Measurements from ENCODE around the gene ADPRHL1.

The ADPRHL1 gene

DNA sequence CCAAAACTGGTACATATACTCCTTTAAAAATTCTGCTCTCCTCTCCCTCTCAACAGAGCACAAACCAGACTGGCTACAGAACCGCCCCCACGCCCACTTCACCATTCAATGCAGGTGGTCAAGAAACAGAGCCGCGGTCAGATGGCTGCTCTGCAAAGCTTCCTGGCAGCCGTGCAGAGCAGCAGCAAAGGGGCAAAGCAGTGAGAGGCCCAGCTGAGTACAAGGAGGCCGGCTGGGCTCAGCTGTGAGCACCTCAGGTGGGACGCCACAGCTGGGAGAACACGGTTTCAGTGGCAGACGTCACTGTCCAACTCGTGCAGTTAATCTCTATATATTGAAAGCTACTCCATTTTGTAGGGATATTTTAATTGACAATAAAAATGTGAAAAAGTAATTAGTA lies 97.7 kb downstream of the ADPRHL1 start:
- Histone ChIP-seq H2AFZ (ENCODE audit: low read length) (no peak overlapping the region), H3K36me3 (ENCODE audit: insufficient read depth, low read length) (no peaks in the 10 kb centered on the region), H3K79me2 (ENCODE audit: insufficient read depth, low read length) (no peaks in the 10 kb centered on the region), H4K20me1 (ENCODE audit: insufficient read depth, low read length) (no peaks in the 10 kb centered on the region), H3K4me1 (ENCODE audit: insufficient read depth, low read length, severe bottlenecking) (no peaks in the 10 kb centered on the region), H3F3A (ENCODE audit: insufficient read depth, low read length) (no peaks in the 10 kb centered on the region), H3K9me2 (ENCODE audit: low read depth, low read length) (no peaks in the 10 kb centered on the region), H3K9me3 (ENCODE audit: low read length) (0 out of 2 replicates have a peak, but pooled peaks cover 4% of the 10 kb centered on the region), H3K27me3 (ENCODE audit: insufficient read depth, low read length) (peaks cover 9% of the 10 kb centered on the region; the same call in 1 of the 2 replicates), H3K4me2 (ENCODE audit: low read length) (no peak overlapping the region), H3K4me3 (ENCODE audit: low read depth, low read length, poor library complexity, severe bottlenecking) (no peak overlapping the region), H3K9ac (ENCODE audit: low read length) (no peak overlapping the region), H3K27ac (ENCODE audit: low read depth, low read length, poor library complexity, severe bottlenecking) (no peak overlapping the region)
- TF ChIP-seq EZH2 (IDR thresholded peaks at IDR 0.05; ENCODE audit: borderline replicate concordance, low read length): no peak
- TF ChIP-seq, protein P1, sequence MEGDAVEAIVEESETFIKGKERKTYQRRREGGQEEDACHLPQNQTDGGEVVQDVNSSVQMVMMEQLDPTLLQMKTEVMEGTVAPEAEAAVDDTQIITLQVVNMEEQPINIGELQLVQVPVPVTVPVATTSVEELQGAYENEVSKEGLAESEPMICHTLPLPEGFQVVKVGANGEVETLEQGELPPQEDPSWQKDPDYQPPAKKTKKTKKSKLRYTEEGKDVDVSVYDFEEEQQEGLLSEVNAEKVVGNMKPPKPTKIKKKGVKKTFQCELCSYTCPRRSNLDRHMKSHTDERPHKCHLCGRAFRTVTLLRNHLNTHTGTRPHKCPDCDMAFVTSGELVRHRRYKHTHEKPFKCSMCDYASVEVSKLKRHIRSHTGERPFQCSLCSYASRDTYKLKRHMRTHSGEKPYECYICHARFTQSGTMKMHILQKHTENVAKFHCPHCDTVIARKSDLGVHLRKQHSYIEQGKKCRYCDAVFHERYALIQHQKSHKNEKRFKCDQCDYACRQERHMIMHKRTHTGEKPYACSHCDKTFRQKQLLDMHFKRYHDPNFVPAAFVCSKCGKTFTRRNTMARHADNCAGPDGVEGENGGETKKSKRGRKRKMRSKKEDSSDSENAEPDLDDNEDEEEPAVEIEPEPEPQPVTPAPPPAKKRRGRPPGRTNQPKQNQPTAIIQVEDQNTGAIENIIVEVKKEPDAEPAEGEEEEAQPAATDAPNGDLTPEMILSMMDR (IDR thresholded peaks at IDR 0.05; ENCODE audit: low read length): no peak

DNA sequence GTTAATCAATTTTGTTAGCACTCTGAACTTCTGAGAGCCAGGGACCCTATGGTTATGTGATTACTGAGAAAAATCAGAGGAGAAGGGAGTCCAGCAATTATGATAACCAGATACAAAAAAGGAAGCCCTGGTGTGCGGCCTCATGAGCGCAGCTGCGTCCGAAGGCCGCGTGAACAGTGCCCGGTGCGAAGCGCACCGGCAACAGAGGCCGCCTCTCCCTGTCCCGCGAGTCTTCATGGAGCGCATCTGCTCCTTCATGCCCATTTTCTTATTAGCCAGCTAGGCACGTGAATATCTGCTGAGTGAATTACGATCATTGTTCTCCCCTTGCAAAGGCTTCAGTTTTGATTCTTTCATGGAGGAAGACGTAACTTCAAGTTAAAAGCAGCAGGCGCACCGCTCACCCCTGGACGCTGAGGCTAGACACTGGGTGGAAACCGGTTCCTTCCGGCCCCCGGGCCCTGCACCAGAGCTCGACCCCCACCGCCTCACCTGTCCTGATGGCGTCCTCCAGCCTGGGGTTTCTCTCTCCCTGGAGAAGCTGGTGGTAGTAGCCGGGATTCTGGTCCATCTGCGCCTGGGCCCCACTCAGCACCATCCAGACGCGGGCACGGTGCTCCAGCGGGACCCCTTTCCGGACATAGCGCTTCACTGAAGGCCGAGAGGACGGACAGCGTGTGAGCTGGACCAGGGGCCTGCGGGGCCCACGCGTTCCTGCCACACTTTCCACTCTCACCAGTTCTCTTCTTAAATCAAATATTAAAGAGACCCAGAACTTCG lies 98.3 kb downstream of the ADPRHL1 start:
- H3K4me3 ChIP-seq (ENCODE audit: low read depth, low read length, poor library complexity, severe bottlenecking): no peak overlapping the region
- H3K36me3 ChIP-seq (ENCODE audit: insufficient read depth, low read length): no peaks in the 10 kb centered on the region
- H3K27ac ChIP-seq (ENCODE audit: low read depth, low read length, poor library complexity, severe bottlenecking): no peak overlapping the region
- H3K27me3 ChIP-seq (ENCODE audit: insufficient read depth, low read length): peaks cover 9% of the 10 kb centered on the region; the same call in 1 of the 2 replicates
- H3K4me1 ChIP-seq (ENCODE audit: insufficient read depth, low read length, severe bottlenecking): no peaks in the 10 kb centered on the region
- H2AFZ ChIP-seq (ENCODE audit: low read length): no peak overlapping the region
- TF ChIP-seq, protein P1 (IDR thresholded peaks at IDR 0.05; ENCODE audit: low read length): no peak
- no peak for TF ChIP-seq EZH2 (IDR thresholded peaks at IDR 0.05; ENCODE audit: borderline replicate concordance, low read length)
- H3K9me3 ChIP-seq (ENCODE audit: low read length): 0 out of 2 replicates have a peak, but pooled peaks cover 4% of the 10 kb centered on the region
- no peaks in the 10 kb centered on the region for H4K20me1 ChIP-seq (ENCODE audit: insufficient read depth, low read length)
- H3K79me2 ChIP-seq (ENCODE audit: insufficient read depth, low read length): no peaks in the 10 kb centered on the region
- no peak overlapping the region for H3K9ac ChIP-seq (ENCODE audit: low read length)
- no peaks in the 10 kb centered on the region for H3F3A ChIP-seq (ENCODE audit: insufficient read depth, low read length)
- H3K9me2 ChIP-seq (ENCODE audit: low read depth, low read length): no peaks in the 10 kb centered on the region
- H3K4me2 ChIP-seq (ENCODE audit: low read length): no peak overlapping the region

DNA sequence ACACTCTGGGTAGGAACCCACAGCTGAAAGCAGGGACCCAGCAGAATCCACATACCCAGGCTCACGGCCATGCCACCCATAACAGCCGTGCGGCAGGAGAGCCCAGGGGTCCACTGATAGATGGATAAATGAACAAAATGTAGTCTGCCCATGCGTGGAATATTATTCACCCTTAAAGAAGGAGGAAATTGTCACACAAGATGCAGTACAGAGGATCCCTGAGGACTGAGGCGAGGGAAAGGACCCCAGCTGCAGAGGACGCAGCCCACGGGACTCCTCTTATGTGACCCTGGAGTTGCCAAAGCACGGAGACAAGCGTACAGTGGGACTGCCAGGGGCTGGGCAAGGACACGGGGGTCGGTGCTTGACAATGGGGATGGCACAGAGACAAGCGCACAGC lies 100.0 kb downstream of the ADPRHL1 start:
- Histone ChIP-seq H3K9me2 (ENCODE audit: low read depth, low read length) (no peaks in the 10 kb centered on the region), H3K79me2 (ENCODE audit: insufficient read depth, low read length) (no peaks in the 10 kb centered on the region), H3K9ac (ENCODE audit: low read length) (no peak overlapping the region), H3K27me3 (ENCODE audit: insufficient read depth, low read length) (peaks cover 15% of the 10 kb centered on the region; the same call in 1 of the 2 replicates), H3K4me3 (ENCODE audit: low read depth, low read length, poor library complexity, severe bottlenecking) (no peak overlapping the region), H3K36me3 (ENCODE audit: insufficient read depth, low read length) (no peaks in the 10 kb centered on the region), H3F3A (ENCODE audit: insufficient read depth, low read length) (no peaks in the 10 kb centered on the region), H4K20me1 (ENCODE audit: insufficient read depth, low read length) (no peaks in the 10 kb centered on the region), H3K4me1 (ENCODE audit: insufficient read depth, low read length, severe bottlenecking) (no peaks in the 10 kb centered on the region), H2AFZ (ENCODE audit: low read length) (no peak overlapping the region), H3K9me3 (ENCODE audit: low read length) (0 out of 2 replicates have a peak, but pooled peaks cover 4% of the 10 kb centered on the region), H3K27ac (ENCODE audit: low read depth, low read length, poor library complexity, severe bottlenecking) (no peak overlapping the region), H3K4me2 (ENCODE audit: low read length) (no peak overlapping the region)
- no peak for TF ChIP-seq EZH2 (IDR thresholded peaks at IDR 0.05; ENCODE audit: borderline replicate concordance, low read length)
- TF ChIP-seq, protein P1 (IDR thresholded peaks at IDR 0.05; ENCODE audit: low read length): no peak
